ENCODE results near the gene APOL4. TPM values are rescaled to one million over a fixed set of nuclear protein-coding genes. Genes with fewer than 3 reads are reported as not detected.

Gene APOL4
- total RNA-seq, result 0.65 and 2.3 TPM in 2 replicates

GRCh38 chr22:36201630-36202319, at the start of gene APOL4:
APOL4 (minus strand) TSS chr22:36201809; CDS start chr22:36201734, 75 bp downstream.

GRCh38 chr22:36239401-36240171, 38.0 kb upstream of the APOL4 start, which contains the start of gene APOL2:
APOL2 (minus strand) TSS chr22:36239527; CDS start chr22:36233162, 6,365 bp downstream.

GRCh38 chr22:36160499-36160942, 41.1 kb downstream of the APOL4 start, which contains the start of gene APOL3:
APOL3 (minus strand) TSS chr22:36160755; CDS start chr22:36149055, 11,700 bp downstream.

Other genes with a start within 250 kb of the APOL4 start
- gene RBFOX2, start 173.0 kb downstream of the APOL4 start, total RNA-seq, result 147 and 164 TPM in 2 replicates
- gene APOL3, start 41.1 kb downstream of the APOL4 start, total RNA-seq, result 13.5 and 14.0 TPM in 2 replicates
- 37.4 and 46.2 TPM in 2 replicates for gene APOL2, start 37.7 kb upstream of the APOL4 start, total RNA-seq
- 30.2 and 44.3 TPM in 2 replicates for gene APOL1, start 51.3 kb upstream of the APOL4 start, total RNA-seq
- gene MYH9, start 186.2 kb upstream of the APOL4 start, total RNA-seq, result 375 and 451 TPM in 2 replicates